Measurements from ENCODE around the gene EFCC1.

Gene EFCC1

DNA sequence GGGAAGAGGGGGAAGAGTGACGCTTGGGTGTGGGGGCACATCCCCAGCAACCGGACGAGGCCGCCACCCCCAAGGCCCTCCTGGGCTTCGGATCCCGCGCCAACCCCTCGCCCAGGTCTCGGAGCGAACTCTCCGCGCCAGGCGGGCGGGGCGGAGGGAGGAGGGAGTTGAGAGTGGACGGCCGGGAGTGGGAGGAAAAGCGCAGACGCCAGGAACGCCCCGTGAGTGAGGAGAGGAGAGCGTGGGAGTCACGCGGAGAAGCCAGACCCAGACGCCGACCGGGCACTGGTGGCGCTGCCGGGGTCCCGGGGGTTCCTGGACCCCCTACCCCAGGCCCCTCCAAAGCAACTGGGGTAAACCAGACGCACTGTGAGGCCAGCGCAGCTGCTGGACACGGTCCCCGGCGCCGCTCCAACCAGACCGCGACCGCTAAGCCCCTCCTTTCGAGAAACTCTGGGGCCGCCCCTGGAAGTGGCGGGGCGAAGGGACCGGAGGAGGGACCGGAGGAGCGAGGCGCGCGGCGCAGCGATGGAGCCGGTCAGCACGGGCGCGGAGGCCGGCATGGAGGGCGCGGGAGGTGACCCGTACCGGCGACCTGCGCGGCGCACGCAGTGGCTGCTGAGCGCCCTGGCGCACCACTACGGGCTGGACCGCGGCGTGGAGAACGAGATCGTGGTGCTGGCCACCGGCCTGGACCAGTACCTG is at the start of gene EFCC1:
Gene EFCC1 (plus strand): TSS at position 204 of the 705 bp plus-strand sequence. CDS start 325 bp downstream, at position 529.
- TF ChIP-seq CTCF (IDR thresholded peaks at IDR 0.05; ENCODE audit: insufficient read depth, low read length, missing control alignments) = no peak
- DNase-seq (ENCODE audit: low read depth, low spot score) = no peak
- no peak within 1 kb of the TSS for H3K4me3 ChIP-seq (ENCODE audit: low read depth, low read length)
- ChIA-PET POLR2A (interaction anchor here (0.5 kb wide), 1 partner anchor 68 kb away, joined by 3 read pairs; no protein-coding TSS in a partner anchor), CTCF (no interaction called here)

DNA sequence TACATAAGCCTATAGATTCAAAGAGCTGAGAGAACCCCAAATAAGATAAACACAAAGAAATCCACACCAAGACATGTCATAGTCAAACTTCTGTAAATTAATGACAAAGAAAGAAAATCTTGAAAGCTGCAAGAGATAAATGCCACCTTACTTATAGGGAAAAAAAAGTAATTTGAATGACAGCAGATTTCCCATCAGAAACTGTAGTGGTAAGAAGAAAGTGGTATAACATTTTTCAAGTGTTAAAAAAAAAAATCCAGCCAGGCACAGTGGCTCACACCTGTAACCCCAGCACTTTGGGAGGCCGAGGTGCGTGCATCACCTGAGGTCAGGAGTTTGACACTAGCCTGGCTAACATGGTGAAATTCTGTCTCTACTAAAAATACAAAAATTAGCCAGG is 44.7 kb upstream of the EFCC1 start:
- no peak for DNase-seq (ENCODE audit: low read depth, low spot score)
- no peak for TF ChIP-seq CTCF (IDR thresholded peaks at IDR 0.05; ENCODE audit: insufficient read depth, low read length, missing control alignments)
- ChIA-PET CTCF (interaction anchor here (0.7 to 1.0 kb wide), 2 partner anchors 13 to 14 kb away, joined by 3 read pairs; no protein-coding TSS in a partner anchor), POLR2A (no interaction called here)
- H3K4me3 ChIP-seq (ENCODE audit: low read depth, low read length) = no peak overlapping the region

GRCh38 chr3:128965280-128965679 is 35.8 kb upstream of the EFCC1 start:
- no peak for TF ChIP-seq CTCF (IDR thresholded peaks at IDR 0.05; ENCODE audit: insufficient read depth, low read length, missing control alignments)
- ChIA-PET CTCF (interaction anchor here (1.4 to 8.7 kb wide), 2 partner anchors 23 to 281 kb away, joined by 3 to 196 read pairs; partner anchors contain the start of gene COPG1), POLR2A (no interaction called here)
- no peak overlapping the region for H3K4me3 ChIP-seq (ENCODE audit: low read depth, low read length)
- DNase-seq (ENCODE audit: low read depth, low spot score) = no peak

DNA sequence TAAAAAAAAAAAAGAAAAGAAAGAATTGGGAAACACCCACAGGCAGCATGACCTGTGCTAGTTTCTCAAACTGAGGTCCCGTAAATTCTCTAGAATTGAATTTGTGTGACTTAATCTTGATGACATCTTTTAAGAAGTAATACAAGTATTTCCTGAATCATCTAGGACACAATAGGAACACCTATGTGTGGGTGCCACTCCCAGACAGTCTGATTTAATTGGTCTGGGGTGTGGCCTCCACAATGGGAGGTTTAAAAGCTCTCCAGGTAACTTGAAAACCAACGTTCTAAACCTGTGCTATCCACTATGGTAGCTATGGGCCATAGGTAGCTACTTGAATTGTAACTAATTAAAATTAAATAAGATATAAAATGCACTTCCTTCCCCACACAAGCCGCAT is 35.3 kb upstream of the EFCC1 start:
- no peak overlapping the region for H3K4me3 ChIP-seq (ENCODE audit: low read depth, low read length)
- ChIA-PET POLR2A (no interaction called here), CTCF (interaction anchor here (1.4 to 8.7 kb wide), 2 partner anchors 22 to 281 kb away, joined by 3 to 196 read pairs; partner anchors contain the start of gene COPG1)
- DNase-seq (ENCODE audit: low read depth, low spot score) = no peak
- no peak for TF ChIP-seq CTCF (IDR thresholded peaks at IDR 0.05; ENCODE audit: insufficient read depth, low read length, missing control alignments)

- ChIA-PET POLR2A (no interaction called here), CTCF (interaction anchor here (0.7 to 8.7 kb wide), 4 partner anchors 12 to 279 kb away, joined by 3 to 196 read pairs (median 24); partner anchors contain the start of gene COPG1)
- no peak overlapping the region for H3K4me3 ChIP-seq (ENCODE audit: low read depth, low read length)
- no peak for DNase-seq (ENCODE audit: low read depth, low spot score)
- no peak for TF ChIP-seq CTCF (IDR thresholded peaks at IDR 0.05; ENCODE audit: insufficient read depth, low read length, missing control alignments)
These were observed 33.3 kb upstream of the EFCC1 start for GRCh38 chr3:128967748-128968355.
